ENCODE measurements around the gene FBLN1. TPM values are rescaled to one million over a fixed set of nuclear protein-coding genes. Genes with fewer than 3 reads are reported as not detected.
A peak's percentile ranks its signal among the peaks of the same experiment; 100 is the strongest.

FBLN1 gene
- total RNA-seq, 1 donor = 256 TPM

DNA sequence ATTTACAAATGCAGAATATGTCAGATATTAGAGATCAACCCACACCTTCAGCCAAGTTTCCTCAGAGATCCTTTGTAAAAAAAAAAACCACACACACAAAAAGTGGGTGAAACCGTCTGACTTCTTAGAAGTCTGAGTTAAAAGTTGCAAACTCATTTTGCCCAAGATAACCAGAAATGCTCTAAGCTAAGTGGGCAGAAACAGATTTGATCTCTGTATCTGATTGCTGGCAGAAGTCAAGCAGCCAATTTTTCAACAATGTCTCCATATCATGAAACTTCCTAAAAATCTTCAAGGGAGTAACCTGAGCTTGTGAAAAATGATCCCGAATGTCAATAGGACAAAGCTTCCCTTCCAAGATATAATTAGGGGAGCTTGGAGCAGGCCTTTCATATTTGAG is 140.3 kb downstream of the FBLN1 start:
- no peak for TF ChIP-seq CTCF (IDR thresholded peaks at IDR 0.05; ENCODE audit: insufficient read depth, low read depth, low read length)
- DNase-seq (ENCODE audit: low read depth) = no peak
- H3K4me3 ChIP-seq (ENCODE audit: low read depth, low read length) = no peak overlapping the region

GRCh38 chr22:45644714-45645113 is 142.0 kb downstream of the FBLN1 start:
- TF ChIP-seq CTCF (IDR thresholded peaks at IDR 0.05; ENCODE audit: insufficient read depth, low read depth, low read length) = no peak
- H3K4me3 ChIP-seq (ENCODE audit: low read depth, low read length) = no peak overlapping the region
- DNase-seq (ENCODE audit: low read depth) = no peak

- no peak for TF ChIP-seq CTCF (IDR thresholded peaks at IDR 0.05; ENCODE audit: insufficient read depth, low read depth, low read length)
- H3K4me3 ChIP-seq (ENCODE audit: low read depth, low read length) = no peak overlapping the region
- DNase-seq (ENCODE audit: low read depth) = no peak
Measured at GRCh38 chr22:45645150-45645525, 142.5 kb downstream of the FBLN1 start.

- peak; percentile 83 for TF ChIP-seq CTCF (IDR thresholded peaks at IDR 0.05; ENCODE audit: insufficient read depth, low read depth, low read length)
- peak; percentile 55 for DNase-seq (ENCODE audit: low read depth)
- no peak overlapping the region for H3K4me3 ChIP-seq (ENCODE audit: low read depth, low read length)
Measured at GRCh38 chr22:45645526-45646414, 143.1 kb downstream of the FBLN1 start.

GRCh38 chr22:45647532-45648225 is 145.0 kb downstream of the FBLN1 start:
- TF ChIP-seq CTCF (IDR thresholded peaks at IDR 0.05; ENCODE audit: insufficient read depth, low read depth, low read length) = no peak
- no peak for DNase-seq (ENCODE audit: low read depth)
- no peak overlapping the region for H3K4me3 ChIP-seq (ENCODE audit: low read depth, low read length)

- no peak for DNase-seq (ENCODE audit: low read depth)
- TF ChIP-seq CTCF (IDR thresholded peaks at IDR 0.05; ENCODE audit: insufficient read depth, low read depth, low read length) = no peak
- no peak overlapping the region for H3K4me3 ChIP-seq (ENCODE audit: low read depth, low read length)
Measured at GRCh38 chr22:45648301-45649117, 145.8 kb downstream of the FBLN1 start.

All from fibroblast of villous mesenchyme (primary cell).